GM18519 (cell line): ENCODE measurements around the gene SRPK1.
A peak's percentile ranks its signal among the peaks of the same experiment; 100 is the strongest.
"Not testable (repeated sequence)": the region's sequence is repeated elsewhere in the genome, so short reads cannot be mapped to it uniquely, and the experiment has no call there.

Experiments used
- ATAC-seq: cut with Tn5 transposase; IDR thresholded peaks from one replicate; pipeline ENCODE4 v1.9.1; 2021; ENCODE audit warnings: mild to moderate bottlenecking, moderate library complexity; ENCODE audit not compliant: unreplicated experiment, low FRiP score

SRPK1 gene

DNA sequence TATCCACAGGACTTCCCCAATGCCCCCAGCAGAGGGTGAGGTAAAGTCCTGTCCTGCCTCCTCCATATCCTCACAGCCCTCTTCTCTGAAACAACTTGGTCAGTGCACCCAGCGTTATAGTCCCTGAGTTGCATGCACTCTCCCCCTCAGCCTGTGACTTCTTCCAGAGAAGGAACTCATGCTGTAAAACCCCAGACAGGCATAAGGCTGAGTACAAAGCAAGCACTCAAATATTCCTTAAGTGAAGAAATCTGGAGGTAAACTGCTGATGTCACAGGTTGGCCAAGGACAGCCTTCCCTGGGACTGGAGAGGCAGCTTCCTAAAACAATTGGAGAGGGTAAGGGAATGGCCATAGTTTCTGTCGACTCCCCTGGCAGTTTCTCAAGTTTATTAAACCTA is 12.9 kb upstream of the SRPK1 start:
- ATAC-seq = no peak

DNA sequence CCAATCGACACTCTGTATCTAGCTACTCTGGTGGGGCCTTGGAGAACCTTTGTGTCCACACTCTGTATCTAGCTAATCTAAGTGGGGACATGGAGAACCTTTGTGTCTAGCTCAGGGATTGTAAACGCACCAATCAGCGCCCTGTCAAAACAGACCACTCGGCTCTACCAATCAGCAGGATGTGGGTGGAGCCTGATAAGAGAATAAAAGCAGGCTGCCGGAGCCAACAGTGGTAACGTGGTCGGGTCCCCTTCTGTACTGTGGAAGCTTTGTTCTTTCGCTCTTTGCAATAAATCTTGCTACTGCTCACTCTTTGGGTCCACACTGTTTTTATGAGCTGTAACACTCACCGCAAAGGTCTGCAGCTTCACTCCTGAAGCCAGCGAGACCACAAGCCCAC is 11.0 kb upstream of the SRPK1 start:
- not testable (repeated sequence) for ATAC-seq

DNA sequence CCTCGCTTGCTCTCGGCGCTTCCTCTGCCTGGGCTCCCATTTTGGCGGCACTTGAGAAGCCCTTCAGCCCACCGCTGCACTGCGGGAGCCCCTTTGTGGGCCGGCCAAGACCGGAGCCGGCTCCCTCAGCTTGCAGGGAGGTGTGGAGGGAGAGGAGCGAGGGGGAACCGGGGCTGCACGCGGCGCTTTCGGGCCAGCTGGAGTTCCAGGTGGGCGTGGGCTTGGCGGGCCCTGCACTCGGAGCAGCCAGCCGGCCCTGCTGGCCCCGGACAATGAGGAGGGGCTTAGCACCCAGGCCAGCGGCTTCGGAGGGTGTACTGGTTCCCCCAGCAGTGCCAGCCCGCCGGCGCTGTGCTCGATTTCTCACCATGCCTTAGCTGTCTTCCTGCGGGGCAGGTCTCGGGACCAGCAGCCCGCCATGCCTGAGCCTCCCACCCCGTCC is 10.2 kb upstream of the SRPK1 start:
- ATAC-seq = no peak

DNA sequence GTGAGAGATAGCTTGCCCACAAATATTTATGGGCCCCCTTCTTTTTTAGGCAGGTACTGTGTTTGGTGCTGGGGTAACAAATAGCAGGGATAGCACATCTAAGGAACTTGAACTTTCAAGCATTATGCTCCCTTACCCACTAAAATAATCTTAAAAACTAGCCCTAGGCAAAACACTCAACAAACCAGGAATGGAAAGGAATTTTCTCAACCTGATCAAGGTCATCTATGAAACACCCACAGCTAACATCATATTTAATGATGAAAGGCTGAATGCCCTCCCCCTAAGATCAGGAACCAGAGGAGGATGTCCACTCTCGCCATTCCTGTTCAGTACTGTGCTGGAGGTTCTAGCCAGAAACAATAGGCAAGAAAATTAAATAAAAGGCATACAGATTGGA is 8.7 kb upstream of the SRPK1 start:
- ATAC-seq = no peak

DNA sequence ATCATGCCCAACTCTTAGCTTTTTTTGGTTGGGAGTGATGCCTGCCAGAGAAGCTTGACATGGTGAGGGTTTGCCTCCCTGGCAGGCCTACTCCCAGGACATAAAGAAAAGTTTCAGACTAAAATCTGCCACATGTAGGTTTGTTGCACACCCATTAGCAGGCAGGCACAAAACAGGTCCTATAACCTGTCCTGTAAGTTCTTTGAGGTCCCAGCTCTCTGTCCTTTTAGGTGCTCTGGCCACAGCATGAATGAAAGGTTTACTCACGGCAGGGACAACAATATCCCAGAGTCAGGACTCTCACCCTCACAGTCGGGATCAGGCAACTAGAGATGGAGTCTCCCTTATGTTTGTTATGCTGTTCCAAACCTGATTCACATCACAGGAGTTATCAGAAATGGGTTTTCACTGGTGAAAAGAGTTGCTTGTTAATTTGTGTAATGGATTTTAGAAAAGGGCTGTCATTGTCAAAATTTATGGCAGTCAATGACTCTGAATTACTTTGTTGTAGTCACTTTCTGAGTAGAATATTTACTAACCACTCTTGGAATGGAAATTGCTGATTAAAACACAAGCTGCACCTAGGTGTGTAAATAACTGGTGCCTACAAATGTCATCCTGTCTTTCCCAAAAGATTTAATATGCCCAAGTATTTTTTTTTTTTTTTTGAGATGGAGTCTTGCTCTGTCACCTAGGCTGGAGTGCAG is 5.8 kb upstream of the SRPK1 start:
- ATAC-seq = no peak

DNA sequence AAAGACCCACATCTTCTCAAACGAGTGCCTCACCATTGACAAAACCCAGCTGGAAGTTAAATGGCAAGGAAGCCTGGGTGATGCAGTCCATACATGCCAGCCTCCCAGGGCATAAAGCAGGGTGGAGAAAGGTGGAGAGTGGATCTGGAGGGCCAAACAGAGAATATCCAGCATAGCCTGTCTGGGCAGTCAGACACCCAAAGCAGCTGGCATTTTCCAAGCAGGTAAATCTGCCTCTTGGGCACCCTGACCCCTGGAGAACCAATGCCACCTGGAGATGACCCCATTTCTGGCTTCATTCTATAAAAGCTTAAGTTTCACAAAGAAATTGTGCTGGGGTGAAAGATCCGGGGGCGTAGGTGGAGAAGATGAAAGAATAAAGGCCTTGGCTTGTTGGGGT is 5.1 kb upstream of the SRPK1 start:
- no peak for ATAC-seq

DNA sequence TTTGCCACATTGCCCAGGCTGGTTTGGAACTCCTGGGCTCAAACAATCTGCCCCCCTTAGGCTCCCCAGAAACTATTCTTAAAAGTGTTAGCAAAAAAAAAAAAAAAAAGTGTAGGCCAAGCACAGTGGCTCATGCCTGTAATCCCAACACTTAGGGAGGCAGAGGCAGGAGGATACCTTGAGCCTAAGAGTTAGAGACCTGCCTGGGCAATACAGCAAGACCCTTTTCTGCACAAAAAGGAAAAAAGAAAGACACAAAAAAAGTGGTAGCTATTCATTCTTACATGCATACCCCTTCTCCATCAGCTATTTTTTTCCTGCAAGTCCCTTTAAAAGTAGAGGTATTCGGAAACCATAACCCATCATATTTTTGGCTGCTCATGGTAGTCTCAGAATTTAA is 3.2 kb upstream of the SRPK1 start:
- no peak for ATAC-seq

DNA sequence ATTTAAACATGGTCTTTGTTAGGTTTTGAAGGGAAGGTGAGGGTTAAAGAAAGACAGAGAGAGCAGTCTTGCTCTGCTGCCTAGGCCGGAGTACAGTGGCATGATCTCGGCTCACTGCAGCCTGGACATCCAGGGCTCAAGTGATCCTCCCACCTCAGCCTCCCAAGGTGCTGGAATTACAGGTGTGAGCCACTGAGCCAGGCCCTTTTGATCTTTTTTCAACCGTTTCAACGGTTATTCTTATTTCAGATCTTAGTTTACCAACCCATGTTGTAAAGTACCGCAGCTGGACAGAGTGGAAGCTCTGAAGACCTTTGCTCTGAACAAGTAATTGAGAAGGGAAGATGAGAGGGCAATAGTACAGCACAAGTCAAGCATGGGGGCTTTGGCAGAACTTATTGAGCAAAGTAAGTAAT is 1.2 kb upstream of the SRPK1 start:
- no peak for ATAC-seq

DNA sequence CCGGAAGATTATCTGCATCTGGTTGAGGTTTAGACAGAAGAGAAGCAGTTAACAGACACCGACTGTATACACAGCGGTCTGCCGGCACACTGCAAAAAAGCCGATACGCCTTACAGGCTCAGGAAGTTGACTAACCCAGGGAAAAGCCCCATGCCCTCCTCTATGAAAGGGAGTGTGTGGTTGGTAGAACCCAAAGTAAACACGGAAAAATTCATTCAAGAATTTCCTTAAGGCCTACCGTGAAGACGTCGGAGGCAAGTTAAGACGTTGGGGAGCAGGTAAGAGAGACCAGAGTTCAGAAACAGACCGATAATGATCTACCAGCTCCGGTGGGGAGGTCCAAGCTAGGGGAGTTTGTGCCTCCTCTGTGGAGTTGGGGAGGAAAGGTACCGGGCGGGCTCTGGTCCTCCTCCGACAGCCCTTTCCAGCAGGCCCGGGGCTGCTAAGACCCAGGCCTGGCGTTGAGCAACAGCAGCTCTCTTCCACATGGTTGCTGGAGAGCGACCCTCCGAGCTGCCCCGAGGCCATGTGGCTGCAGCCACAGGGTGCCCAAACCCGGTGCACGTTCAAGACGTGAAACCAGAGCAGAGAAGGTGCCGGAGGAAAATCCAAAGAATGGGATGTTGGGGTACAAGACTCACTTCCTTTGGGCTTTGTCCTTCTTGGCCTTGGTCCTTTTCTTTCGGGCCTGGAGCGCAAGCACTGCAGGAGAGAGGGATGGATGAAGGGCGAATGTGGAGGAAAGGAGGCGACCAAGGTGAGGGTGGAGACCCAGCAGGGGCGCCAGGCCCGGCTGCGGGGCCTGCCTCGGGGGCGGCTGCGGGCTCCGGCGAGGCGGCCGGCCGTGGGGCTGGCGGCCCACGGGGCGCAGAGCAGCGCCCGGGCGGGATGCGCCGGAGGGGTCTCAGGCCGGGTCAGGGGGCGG is 809 bp downstream of the SRPK1 start:
- peak; percentile 7 for ATAC-seq

DNA sequence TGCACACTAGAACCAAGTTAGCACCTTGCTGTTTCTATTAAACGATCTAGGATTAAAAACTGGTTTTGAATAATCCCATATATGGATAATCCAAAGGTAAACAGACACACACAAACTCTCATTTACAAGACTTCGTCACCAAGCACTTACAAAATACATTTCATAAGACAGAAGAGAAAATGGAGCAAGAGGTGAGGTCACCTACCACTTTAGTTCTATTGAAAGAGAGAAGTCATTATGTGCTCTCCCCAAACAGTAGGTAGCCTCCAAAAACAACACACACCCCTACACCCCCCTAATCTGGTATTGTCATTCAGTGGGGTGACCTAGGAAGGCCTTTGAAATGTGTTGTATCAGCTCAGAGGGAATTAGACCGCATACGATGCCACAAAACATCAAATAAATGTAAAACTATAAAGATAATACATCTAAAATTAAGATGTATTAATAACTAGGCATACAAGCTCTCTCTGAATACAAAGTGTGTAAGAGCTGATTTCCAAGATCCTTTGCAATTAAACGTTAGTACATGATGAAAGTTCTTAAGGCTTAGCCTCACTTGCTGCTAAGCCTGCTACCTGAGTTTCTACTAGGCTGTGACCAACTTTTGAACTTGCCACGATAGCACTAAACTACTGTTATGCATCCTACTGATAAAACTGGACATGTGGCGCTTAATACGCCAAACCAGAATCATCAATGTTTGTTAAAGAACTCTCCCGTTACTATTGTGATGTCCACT is 1.6 kb downstream of the SRPK1 start:
- no peak for ATAC-seq

DNA sequence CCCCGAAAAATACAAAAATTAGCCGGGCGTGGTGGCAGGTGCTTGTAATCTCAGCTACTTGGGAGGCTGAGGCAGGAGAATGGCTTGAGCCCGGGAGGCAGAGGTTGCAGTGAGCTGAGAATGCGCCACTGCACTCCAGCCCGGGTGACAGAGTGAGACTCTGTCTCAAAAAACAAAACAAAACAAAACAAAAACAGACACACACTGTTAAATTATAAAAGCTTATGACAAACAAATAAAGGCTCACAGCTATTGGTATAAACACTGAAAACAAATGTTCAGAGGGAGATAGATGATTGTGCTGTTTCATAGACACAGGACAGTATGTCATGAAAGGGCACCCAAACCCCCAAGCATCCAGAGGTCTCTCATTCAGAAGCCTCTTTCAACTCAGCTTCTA is 4.0 kb downstream of the SRPK1 start:
- ATAC-seq = not testable (repeated sequence)

DNA sequence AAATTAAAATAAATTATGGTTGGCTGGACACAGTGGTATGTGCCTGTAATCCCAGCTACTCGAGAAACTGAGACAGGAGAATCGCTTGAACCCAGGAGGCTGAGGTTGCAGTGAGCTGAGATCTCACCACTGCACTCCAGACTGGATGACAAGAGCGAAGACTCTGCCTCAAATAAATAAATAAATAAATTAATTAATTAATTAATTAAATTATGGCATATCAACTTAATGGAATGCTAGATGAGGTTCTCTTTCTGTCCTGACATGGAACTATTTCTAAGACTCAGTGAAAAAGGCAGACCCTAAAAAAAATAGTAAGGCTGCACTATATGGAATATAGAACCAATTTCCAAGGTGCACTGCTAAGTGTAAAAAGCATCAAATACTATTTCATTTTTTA is 4.8 kb downstream of the SRPK1 start:
- ATAC-seq = no peak

DNA sequence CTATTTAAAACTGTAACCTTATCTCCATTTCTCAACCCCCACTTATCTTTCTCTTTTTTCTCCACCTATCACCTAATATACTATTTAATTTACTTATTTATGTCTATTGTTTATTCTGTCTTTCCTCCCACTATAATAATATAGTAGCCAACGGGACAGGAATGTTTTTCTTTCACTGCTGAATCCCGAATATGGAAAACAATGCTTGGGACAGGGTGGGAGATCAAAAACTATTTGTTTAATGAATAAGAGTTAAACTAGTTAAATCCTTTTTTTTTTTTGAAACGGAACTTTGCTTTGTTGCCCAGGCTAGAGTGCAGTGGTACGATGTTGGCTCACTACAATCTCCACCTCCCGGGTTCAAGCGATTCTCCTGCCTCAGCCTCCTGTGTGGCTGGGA is 6.4 kb downstream of the SRPK1 start:
- no peak for ATAC-seq

DNA sequence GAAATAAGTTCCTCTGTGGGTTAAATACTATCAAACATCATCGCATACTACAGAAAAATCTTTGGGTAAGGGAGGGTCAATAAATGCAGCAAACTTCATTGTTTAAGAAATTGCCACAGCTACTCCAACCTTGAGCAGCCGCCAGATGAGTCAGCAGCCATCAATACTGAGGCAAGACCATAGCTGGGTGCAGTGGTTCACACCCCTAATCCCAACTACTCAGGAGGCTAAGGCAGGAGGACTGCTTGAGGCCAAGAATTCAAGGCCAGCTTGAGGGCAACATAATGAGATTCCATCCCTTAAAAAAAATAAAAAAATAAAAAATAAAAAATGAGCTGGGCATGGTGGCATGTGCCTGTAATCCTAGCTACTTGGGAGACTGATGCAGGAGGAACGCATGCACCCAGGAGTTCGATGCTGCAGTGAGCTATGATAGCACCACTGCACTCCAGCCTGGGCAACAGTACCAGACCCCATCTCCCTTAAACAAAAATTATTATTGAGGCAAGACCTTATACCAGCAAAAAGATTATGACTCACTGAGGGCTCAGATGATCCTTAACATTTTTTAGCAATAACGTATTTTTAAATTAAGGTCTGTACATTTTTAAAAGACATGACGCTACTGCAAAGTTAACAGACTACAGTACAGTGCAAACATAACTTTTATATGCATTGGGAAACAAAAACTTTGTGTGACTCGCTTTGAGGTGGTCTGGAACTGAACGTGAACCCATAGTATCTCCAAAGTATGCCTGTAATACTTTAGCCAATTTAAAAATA is 8.8 kb downstream of the SRPK1 start:
- ATAC-seq = no peak

DNA sequence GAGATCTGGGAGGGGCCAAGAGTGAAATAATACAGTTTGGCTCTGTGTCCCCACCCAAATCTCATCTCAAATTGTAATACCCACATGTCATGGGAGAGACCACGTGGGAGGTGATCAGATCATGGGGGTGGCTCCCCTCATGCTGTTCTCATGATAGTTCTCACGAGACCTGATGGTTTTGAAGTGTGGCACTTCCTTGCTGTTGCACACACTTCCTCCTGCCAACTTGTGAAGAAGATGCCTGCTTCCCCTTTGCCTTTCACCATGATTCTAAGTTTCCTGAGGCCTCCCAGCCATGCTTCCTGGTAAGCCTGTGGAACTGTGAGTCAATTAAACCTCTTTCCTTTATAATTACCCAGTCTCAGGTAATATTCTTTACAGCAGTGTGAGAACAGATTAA is 11.3 kb downstream of the SRPK1 start:
- not testable (repeated sequence) for ATAC-seq

DNA sequence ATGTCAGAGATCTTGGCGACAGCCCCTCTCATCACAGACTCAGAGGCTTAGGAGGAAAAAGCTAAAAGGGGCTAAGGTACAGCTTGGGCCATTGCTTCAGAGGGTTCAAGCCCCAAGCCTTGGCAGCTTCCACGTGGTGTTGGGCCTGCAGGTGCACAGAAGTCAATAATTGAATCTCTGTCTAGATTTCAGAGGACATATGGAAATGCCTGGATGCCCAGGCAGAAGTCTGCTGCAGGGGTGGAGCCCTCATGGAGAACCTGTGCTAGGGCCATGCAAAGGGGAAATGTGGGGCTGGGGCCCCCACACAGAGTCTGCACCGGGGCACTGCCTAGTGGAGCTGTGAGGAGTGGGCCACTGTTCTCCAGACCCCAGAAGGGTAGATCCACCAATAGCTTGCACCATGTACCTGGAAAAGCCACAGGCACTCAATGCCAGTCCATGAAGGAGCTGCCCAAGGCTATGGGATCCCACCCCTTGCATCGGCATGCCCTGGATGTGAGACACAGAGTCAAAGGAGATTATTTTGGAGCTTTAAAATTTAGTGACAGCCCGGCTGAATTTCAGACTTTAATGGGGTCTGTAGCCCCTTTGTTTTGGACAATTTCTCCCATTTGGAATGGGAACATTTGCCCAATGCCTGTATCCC is 12.0 kb downstream of the SRPK1 start:
- not testable (repeated sequence) for ATAC-seq

DNA sequence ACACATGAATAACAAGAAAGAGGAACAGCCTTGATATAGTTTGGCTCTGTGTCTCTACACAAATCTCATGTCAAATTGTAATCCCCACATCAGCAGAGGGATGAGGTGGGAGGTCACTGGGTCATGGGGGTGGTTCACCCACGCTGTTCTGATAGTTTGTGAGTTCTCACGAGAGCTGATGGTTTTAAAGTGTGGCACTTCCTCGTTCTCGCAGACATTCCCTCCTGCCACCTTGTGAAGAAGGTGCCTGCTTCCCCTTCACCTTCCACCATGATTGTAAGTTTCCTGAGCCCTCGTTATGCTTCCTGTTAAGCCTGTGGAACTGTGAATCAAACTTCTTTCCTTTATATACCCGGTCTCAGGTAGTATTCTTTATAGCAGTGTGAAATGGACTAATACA is 13.1 kb downstream of the SRPK1 start:
- ATAC-seq = no peak

DNA sequence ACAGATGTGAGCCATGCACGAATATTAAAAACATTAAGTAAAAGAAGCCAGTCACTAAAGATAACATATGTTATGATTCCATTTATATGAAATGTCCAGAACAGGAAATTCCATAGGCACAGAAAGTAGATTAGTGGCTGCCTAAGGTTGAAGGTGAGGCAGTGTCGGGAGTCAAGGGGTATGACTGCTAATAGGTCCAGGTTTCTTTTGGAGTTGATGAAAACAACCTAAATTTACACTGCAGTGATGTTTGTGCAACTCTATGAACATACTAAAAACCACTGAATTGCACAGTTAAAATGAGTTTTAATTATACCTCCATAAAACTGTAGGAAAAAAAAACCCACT is 14.4 kb downstream of the SRPK1 start:
- no peak for ATAC-seq

DNA sequence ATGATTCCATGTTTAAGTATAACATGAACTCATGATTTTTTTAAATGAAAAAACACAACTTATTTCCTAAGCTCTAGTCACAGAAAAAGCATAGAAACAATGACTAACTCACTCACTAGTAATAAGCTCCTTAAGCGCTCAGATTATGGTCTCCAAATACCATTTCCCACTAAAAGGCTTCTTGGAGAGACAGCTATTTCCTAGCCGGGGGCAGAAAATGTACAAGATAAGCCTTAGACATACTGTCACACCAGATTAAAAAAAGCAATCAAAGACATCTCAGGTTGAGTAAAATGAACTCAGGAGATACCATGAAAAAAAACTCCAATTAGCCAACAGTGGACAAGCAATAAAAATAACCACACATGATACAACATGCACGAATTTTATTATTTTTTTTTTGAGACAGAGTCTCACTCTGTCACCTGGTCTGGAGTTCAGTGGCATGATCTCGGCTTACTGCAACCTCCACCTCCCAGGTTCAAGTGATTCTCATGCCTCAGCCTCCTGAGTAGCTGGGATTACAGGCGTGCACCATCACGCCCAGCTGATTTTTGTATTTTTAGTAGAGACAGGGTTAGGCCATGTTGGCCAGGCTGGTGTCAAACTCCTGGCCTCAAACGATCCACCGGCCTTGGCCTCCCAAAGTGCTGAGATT is 14.9 kb downstream of the SRPK1 start:
- ATAC-seq = no peak
